Adrenal gland (tissue), 5 donors: ENCODE data around the gene CNR1.

Source experiments
- CTCF ChIP-seq, 6 experiments: fragments of 450-650 bp in 4 of 6; fragments of 200-600 bp in 2 of 6; sonication (generic) in 1 of 6; IDR thresholded peaks; 1 replicate in 5 of 6; 2 replicates in 1 of 6; pipeline versions ENCODE4 v1.5.1 to v1.8.0; 2016 to 2021; ENCODE audit warnings: antibody characterized with exemption in 6 of 6, mild to moderate bottlenecking in 2 of 6, moderate library complexity in 1 of 6
- POLR2A ChIP-seq, 2 donors: fragments of 450-650 bp; IDR thresholded peaks; one replicate each; pipeline ENCODE4 v1.6.1; 2017; ENCODE audit warnings: antibody characterized with exemption in 2 of 2, mild to moderate bottlenecking in 2 of 2, moderate library complexity in 1 of 2
- donor health status: DM: no; HTN: no; CAD: no.

- TF ChIP-seq CTCF (IDR thresholded peaks at IDR 0.05) (no peak), POLR2A (IDR thresholded peaks at IDR 0.05) (no peak)
These were observed 8.8 kb upstream of the CNR1 start for GRCh38 chr6:88174906-88175305.
